DOHH2 (cell line): ENCODE measurements around the gene PRAMEF5.
"Not testable (repeated sequence)": the region's sequence is repeated elsewhere in the genome, so short reads cannot be mapped to it uniquely, and the experiment has no call there.

ENCODE experiments used
- EZH2phosphoT487 ChIP-seq: fragments of 200-600 bp; sonication (generic); IDR thresholded peaks from 2 replicates; pipeline ENCODE4 v1.6.1; 2017; ENCODE audit warnings: borderline replicate concordance, mild to moderate bottlenecking, antibody characterized with exemption, low read length, moderate library complexity, mixed read lengths
- TF ChIP-seq, protein P1 (sequence below): fragments of 200-600 bp; sonication (generic); IDR thresholded peaks from one replicate; pipeline ENCODE4 v1.5.1; 2014; ENCODE audit warnings: antibody characterized with exemption, mild to moderate bottlenecking, low read depth, low read length; ENCODE audit not compliant: poor library complexity, severe bottlenecking

DNA sequence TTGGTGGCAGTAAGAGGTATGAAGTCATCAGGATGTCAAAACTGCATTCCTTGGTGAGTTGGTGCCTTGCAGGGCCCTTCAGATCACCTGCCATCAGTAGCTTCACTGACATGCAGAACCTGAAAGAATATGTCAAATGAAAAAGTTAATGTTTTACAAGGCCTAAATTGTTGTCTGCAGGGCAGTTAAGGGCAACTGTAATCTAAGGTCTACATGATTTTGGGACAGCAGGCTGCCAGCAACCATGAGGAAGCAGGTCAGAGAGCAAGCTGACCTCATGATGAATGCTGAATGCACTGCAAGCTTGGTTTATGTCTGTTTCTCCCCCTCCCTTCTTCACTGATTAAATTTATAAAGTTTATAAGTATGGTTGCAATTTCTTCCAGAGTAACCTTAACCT, 48.2 kb downstream of the PRAMEF5 start:
- TF ChIP-seq, protein P1, sequence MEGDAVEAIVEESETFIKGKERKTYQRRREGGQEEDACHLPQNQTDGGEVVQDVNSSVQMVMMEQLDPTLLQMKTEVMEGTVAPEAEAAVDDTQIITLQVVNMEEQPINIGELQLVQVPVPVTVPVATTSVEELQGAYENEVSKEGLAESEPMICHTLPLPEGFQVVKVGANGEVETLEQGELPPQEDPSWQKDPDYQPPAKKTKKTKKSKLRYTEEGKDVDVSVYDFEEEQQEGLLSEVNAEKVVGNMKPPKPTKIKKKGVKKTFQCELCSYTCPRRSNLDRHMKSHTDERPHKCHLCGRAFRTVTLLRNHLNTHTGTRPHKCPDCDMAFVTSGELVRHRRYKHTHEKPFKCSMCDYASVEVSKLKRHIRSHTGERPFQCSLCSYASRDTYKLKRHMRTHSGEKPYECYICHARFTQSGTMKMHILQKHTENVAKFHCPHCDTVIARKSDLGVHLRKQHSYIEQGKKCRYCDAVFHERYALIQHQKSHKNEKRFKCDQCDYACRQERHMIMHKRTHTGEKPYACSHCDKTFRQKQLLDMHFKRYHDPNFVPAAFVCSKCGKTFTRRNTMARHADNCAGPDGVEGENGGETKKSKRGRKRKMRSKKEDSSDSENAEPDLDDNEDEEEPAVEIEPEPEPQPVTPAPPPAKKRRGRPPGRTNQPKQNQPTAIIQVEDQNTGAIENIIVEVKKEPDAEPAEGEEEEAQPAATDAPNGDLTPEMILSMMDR: not testable (repeated sequence)
- not testable (repeated sequence) for TF ChIP-seq EZH2phosphoT487
